HepG2 (cell line): ENCODE data around the gene SCP2. TPM values are rescaled to one million over a fixed set of nuclear protein-coding genes. Genes with fewer than 3 reads are reported as not detected.

Experiments used
- BCL3 ChIP-seq: sonication (generic); formaldehyde crosslinking; IDR thresholded peaks from 2 replicates; pipeline ENCODE4 v1.5.1; 2020; ENCODE audit warnings: mild to moderate bottlenecking, missing genetic modification reagents, moderate library complexity
- CENPT ChIP-seq: sonication (generic); formaldehyde crosslinking; IDR thresholded peaks from 2 replicates; pipeline ENCODE4 v1.8.0; 2022; ENCODE audit warnings: low read depth, mild to moderate bottlenecking, moderate library complexity, missing genetic modification reagents
- E2F5 ChIP-seq: sonication (generic); formaldehyde crosslinking; conservative IDR thresholded peaks from 2 replicates; pipeline ENCODE4 v1.4.0; 2020; ENCODE audit warnings: missing genetic modification reagents
- FOXA3 ChIP-seq: IDR thresholded peaks from 2 replicates; pipeline ENCODE4 v1.6.1; 2016; ENCODE audit warnings: missing genetic modification reagents, missing compliant biosample characterization
- GATAD1 ChIP-seq: IDR thresholded peaks from 2 replicates; pipeline ENCODE4 v1.6.1; 2016; ENCODE audit warnings: missing genetic modification reagents, missing compliant biosample characterization
- HCFC1 ChIP-seq: fragments of 150-350 bp; IDR thresholded peaks from 2 replicates; pipeline ENCODE4 v1.6.1; 2014; ENCODE audit warnings: low read depth, low read length
- KDM2A ChIP-seq: sonication (generic); formaldehyde crosslinking; IDR thresholded peaks from 2 replicates; pipeline ENCODE4 v1.4.0; 2020; ENCODE audit warnings: low read depth, missing genetic modification reagents, borderline replicate concordance
- KMT2B ChIP-seq: IDR thresholded peaks from 2 replicates; pipeline ENCODE4 v1.6.1; 2016; ENCODE audit warnings: missing genetic modification reagents, missing compliant biosample characterization
- MZF1 ChIP-seq: sonication (generic); formaldehyde crosslinking; IDR thresholded peaks from 2 replicates; pipeline ENCODE4 v1.8.1; 2023; ENCODE audit warnings: mild to moderate bottlenecking, missing genetic modification reagents, borderline replicate concordance
- PHF5A ChIP-seq: IDR thresholded peaks from one replicate; pipeline ENCODE4 v1.6.1; 2018; ENCODE audit warnings: low read depth, missing genetic modification reagents; ENCODE audit not compliant: unreplicated experiment
- RFXANK ChIP-seq: IDR thresholded peaks from 2 replicates; pipeline ENCODE4 v1.6.1; 2016
- RXRA ChIP-seq: sonication (generic); formaldehyde crosslinking; IDR thresholded peaks from 2 replicates; pipeline ENCODE4 v1.5.1; 2020; ENCODE audit warnings: missing genetic modification reagents
- SALL1 ChIP-seq: sonication (generic); formaldehyde crosslinking; IDR thresholded peaks from 2 replicates; pipeline ENCODE4 v1.8.0; 2022; ENCODE audit warnings: mild to moderate bottlenecking, missing genetic modification reagents
- SOX5 ChIP-seq: IDR thresholded peaks from 2 replicates; pipeline ENCODE4 v1.6.1; 2016; ENCODE audit warnings: borderline replicate concordance
- TEAD2 ChIP-seq: sonication (generic); formaldehyde crosslinking; IDR thresholded peaks from 2 replicates; pipeline ENCODE4 v1.9.0; 2021; ENCODE audit warnings: missing genetic modification reagents
- THAP7 ChIP-seq: sonication (generic); formaldehyde crosslinking; IDR thresholded peaks from 2 replicates; pipeline ENCODE4 v1.8.1; 2023; ENCODE audit warnings: mild to moderate bottlenecking, missing genetic modification reagents
- ZBTB34 ChIP-seq: sonication (generic); formaldehyde crosslinking; IDR thresholded peaks from 2 replicates; pipeline ENCODE4 v1.8.0; 2022; ENCODE audit warnings: mild to moderate bottlenecking, missing genetic modification reagents
- ZBTB37 ChIP-seq: sonication (generic); formaldehyde crosslinking; IDR thresholded peaks from 2 replicates; pipeline ENCODE4 v1.4.0; 2020; ENCODE audit warnings: mild to moderate bottlenecking, missing genetic modification reagents
- ZBTB38 ChIP-seq: sonication (generic); formaldehyde crosslinking; IDR thresholded peaks from 2 replicates; pipeline ENCODE4 v1.5.1; 2020; ENCODE audit warnings: mild to moderate bottlenecking, missing genetic modification reagents
- ZFP62 ChIP-seq: sonication (generic); formaldehyde crosslinking; IDR thresholded peaks from 2 replicates; pipeline ENCODE4 v1.4.0; 2020; ENCODE audit warnings: missing genetic modification reagents
- ZNF121 ChIP-seq: sonication (generic); formaldehyde crosslinking; IDR thresholded peaks from 2 replicates; pipeline ENCODE4 v1.5.0; 2020; ENCODE audit warnings: mild to moderate bottlenecking, missing genetic modification reagents
- ZNF577 ChIP-seq: sonication (generic); formaldehyde crosslinking; IDR thresholded peaks from 2 replicates; pipeline ENCODE4 v1.4.0; 2020; ENCODE audit warnings: mild to moderate bottlenecking, low read depth, missing genetic modification reagents, borderline replicate concordance
- ZNF639 ChIP-seq: conservative IDR thresholded peaks from 2 replicates; pipeline ENCODE4 v1.6.1; 2018; ENCODE audit warnings: missing genetic modification reagents
- ZNF672 ChIP-seq: sonication (generic); formaldehyde crosslinking; IDR thresholded peaks from 2 replicates; pipeline ENCODE4 v1.8.1; 2022; ENCODE audit warnings: missing genetic modification reagents
- ZNF674 ChIP-seq: sonication (generic); formaldehyde crosslinking; IDR thresholded peaks from 2 replicates; pipeline ENCODE4 v1.5.0; 2020; ENCODE audit warnings: low read depth, mild to moderate bottlenecking, missing genetic modification reagents
- ZNF75D ChIP-seq: sonication (generic); formaldehyde crosslinking; IDR thresholded peaks from 2 replicates; pipeline ENCODE4 v1.8.1; 2023; ENCODE audit warnings: missing genetic modification reagents, mild to moderate bottlenecking, borderline replicate concordance
- ZNF780A ChIP-seq: sonication (generic); formaldehyde crosslinking; IDR thresholded peaks from 2 replicates; pipeline ENCODE4 v1.8.0; 2022; ENCODE audit warnings: mild to moderate bottlenecking, missing genetic modification reagents, moderate library complexity
- polyA plus RNA-seq, 8 experiments: library from polyadenylated mRNA; depleted of rRNA in 3 of 8; stranded (reverse) in 7 of 8; unstranded in 1 of 8; fragments of >200 nt; fragmentation: Illumina TruSeq in 4 of 8; extraction: Trizol in 4 of 8; gene quantifications; 2 replicates each; pipeline versions ENCODE4 v1.2.1 to v1.2.3, GENCODE V29; 2011 to 2016; ENCODE audit warnings: low read depth in 4 of 8, missing spikeins in 1 of 8, mixed read lengths in 1 of 8; ENCODE audit not compliant: insufficient read depth in 1 of 8
- total RNA-seq, 5 experiments: library from RNA; depleted of rRNA; stranded (reverse); fragments of >200 nt; fragmentation: Illumina TruSeq; extraction: Trizol; gene quantifications; 2 replicates each; pipeline ENCODE4 v1.2.3, GENCODE V29; 2016; ENCODE audit warnings: low read depth in 1 of 5

Gene SCP2
- total and polyA plus RNA-seq, 2 of the 13 experiments (the other 11 are each of a cell fraction or from before 2014, with no cell fraction given) = 59.0 to 133 TPM

- TF ChIP-seq KDM2A (CRISPR knock-in tag) (no peak), ZBTB34 (CRISPR knock-in tag) (no peak), ZNF121 (CRISPR knock-in tag) (no peak), E2F5 (CRISPR knock-in tag) (no peak), MZF1 (CRISPR knock-in tag) (no peak), SOX5 (no peak), ZNF674 (CRISPR knock-in tag) (no peak), HCFC1 (no peak), ZFP62 (CRISPR knock-in tag) (no peak), ZNF577 (CRISPR knock-in tag) (no peak), GATAD1 (CRISPR knock-in tag) (no peak), ZNF672 (no peak), PHF5A (CRISPR knock-in tag) (no peak), TEAD2 (CRISPR knock-in tag) (no peak), ZBTB37 (no peak), RFXANK (CRISPR knock-in tag) (no peak), ZNF75D (CRISPR knock-in tag) (no peak), THAP7 (CRISPR knock-in tag) (no peak), RXRA (CRISPR knock-in tag) (peak; percentile 42; the same call in 1 of the 2 replicates), FOXA3 (peak; percentile 28; the same call in 1 of the 2 replicates), KMT2B (CRISPR knock-in tag) (no peak), ZNF639 (no peak), CENPT (CRISPR knock-in tag) (no peak), SALL1 (CRISPR knock-in tag) (peak; percentile 72; the same call in 1 of the 2 replicates), BCL3 (CRISPR knock-in tag) (no peak), ZNF780A (CRISPR knock-in tag) (no peak), ZBTB38 (no peak)
These were observed 148.7 kb downstream of the SCP2 start (continued) for GRCh38 chr1:53075761-53076163.
